GM18861 (cell line): ENCODE data around the gene SLC27A6.
"Not testable (repeated sequence)": the region's sequence is repeated elsewhere in the genome, so short reads cannot be mapped to it uniquely, and the experiment has no call there.

Experiments
- ATAC-seq: cut with Tn5 transposase; IDR thresholded peaks from one replicate; pipeline ENCODE4 v1.9.1; 2021; ENCODE audit not compliant: unreplicated experiment

Gene SLC27A6, protein sequence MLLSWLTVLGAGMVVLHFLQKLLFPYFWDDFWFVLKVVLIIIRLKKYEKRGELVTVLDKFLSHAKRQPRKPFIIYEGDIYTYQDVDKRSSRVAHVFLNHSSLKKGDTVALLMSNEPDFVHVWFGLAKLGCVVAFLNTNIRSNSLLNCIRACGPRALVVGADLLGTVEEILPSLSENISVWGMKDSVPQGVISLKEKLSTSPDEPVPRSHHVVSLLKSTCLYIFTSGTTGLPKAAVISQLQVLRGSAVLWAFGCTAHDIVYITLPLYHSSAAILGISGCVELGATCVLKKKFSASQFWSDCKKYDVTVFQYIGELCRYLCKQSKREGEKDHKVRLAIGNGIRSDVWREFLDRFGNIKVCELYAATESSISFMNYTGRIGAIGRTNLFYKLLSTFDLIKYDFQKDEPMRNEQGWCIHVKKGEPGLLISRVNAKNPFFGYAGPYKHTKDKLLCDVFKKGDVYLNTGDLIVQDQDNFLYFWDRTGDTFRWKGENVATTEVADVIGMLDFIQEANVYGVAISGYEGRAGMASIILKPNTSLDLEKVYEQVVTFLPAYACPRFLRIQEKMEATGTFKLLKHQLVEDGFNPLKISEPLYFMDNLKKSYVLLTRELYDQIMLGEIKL

DNA sequence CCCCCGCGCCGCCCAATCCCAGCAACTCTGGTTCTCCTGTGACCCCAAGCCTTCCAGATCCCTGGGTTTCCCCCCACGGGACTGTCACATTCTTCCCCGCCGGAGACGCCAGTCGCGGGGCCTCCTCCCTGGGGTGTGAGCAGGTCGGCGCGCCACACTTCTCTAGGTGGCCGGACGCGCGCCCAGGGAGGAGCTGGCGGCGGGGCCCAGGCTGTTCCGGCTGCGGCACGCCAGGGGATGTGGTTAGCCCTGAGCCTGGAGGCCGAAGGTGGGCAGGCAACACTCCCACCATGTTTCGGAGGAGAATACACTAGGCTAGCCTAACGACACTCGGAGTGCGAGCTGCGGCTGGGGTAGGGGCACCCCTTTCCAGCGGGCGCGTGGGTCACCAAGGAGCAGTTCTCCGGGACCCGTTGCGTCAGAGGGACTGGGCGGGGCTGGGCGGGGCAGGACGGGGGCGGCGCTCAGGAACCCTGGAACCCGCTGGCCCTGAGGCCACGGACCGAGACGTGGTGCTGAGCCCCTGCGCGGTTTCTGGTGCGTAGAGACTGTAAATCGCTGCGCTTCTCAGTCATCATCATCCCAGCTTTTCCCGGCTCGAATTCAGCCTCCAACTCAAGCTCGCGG lies at the start of gene SLC27A6:
SLC27A6 (plus strand) TSS at position 478 of the 627 bp plus-strand sequence. CDS start 650 bp downstream, outside the sequence.
- no peak for ATAC-seq

DNA sequence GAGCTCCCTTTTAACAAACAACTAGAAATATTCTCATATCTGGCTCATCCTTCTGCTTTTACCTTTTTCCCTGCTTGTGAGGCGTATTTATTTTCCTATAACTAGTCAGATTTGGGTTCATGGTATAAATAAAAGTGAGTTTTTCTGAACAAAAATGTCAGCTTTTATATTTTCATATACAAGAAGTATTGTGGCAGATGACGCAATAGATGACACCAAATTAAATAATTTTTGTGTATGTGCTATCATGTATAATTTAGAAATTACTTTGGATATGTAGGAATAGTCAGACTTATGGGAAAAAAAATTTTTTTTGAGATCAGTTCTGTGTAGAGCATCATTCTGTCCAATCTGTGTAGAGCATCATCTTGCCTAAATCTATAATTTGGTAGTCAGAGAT lies 45.7 kb upstream of the SLC27A6 start:
- no peak for ATAC-seq

DNA sequence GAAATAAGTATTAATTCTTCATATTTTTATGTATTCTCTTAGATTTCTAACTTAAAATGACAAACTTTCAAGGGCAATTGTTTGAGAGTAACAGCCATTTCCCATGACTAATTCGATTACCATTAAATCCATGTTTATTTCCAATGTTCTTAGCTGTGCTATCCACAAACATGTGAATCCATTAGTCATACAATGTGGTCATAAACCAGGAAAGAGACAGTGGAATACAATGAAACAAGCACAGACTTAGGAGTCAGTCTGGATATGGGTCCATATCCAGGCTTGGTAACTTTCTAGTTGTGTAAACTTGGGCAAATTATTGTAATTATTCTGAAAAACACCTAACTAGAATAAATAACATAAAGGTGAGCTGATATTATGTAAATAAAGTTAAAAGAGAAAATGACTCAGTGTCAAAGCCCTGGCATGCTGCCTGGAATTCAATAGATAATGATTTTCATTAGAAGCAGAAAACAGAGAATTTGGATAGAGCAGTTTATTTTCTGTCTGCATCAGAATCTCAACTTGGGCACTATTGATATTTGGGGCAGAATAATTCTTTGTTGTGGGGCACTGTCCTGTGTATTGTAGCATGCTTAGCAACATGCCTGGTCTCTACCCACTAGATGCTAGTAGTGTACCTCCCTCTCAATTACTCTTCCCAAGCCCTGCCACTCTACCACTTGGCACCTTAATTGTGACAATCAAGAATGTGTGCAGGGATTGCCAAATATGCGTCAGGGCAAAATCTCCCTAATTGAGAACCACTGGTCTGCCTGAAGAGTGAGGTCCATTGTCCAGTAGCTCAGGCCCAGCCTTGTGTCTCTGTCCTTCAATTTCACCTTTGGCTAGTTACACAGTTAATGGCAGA lies 44.7 kb upstream of the SLC27A6 start:
- no peak for ATAC-seq

DNA sequence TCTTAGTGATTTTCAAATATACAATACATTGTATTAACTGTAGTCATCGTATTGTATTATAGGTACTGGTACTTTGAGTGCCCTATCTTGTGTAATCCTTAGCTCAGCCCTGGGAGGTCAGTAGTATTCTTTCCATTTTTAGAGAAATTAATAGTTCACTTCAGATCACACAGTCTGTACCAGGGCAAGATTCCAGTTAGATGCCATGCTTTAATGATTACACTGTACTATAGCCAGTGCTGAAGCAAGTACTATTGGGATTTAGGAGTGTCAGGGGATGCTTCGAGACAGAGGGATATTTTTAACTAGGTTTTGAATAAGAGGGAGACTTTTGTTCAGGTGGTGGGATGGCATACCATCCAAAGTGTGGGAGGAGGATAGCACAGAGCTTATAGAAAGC lies 41.0 kb upstream of the SLC27A6 start:
- ATAC-seq, result no peak

DNA sequence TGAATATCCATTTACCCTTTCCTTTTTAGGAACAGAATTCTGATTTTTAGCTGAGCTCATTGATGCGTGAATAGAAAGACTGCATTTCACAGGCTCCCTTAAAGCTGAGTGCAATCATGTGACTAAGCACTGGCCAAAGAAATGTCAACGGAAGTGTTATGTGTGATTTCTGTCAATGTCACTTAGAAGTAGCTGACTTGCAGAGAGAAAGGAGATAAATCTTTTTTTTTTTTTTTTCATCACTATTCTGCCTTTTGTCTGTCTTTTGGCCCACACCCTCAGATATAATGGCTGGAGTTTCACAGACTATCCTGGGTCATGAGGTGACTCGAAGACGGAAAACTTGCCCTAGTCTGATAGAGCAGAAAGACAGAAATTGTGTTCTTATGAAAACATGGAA lies 39.3 kb upstream of the SLC27A6 start:
- no peak for ATAC-seq

DNA sequence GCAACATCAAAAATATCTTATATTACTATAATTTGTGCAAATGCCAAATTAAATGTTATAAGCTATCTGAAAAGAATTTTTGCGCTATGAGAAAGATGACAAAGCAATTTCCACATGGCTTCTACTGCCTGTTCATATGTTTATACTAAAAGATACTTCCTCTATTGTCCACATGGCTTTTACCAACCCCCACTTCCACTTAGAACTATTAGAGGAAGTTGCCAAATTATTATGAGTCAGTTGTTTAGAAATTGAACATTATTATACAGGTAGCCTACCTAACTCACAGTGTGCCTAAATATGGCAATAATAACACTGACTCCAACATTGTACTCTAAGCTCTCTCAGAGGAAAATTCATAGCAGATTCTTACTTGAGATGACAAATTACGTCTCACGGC lies 37.6 kb upstream of the SLC27A6 start:
- no peak for ATAC-seq

DNA sequence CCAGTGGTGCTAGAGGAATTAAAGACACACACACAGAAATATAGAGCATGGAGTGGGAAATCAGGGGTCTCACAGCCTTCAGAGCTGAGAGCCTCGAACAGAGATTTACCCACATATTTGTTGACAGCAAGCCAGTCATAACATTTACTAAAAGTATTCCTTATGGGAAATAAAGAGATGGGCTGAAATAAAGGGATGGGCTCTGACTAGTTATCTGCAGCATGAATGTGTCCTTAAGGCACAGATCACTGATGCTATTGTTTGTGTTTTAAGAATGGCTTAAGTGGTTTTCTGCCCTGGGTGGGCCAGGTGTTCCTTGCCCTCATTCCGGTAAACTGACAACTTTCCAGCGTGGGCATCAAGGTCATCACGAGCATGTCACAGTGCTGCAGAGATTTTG lies 33.1 kb upstream of the SLC27A6 start:
- not testable (repeated sequence) for ATAC-seq

DNA sequence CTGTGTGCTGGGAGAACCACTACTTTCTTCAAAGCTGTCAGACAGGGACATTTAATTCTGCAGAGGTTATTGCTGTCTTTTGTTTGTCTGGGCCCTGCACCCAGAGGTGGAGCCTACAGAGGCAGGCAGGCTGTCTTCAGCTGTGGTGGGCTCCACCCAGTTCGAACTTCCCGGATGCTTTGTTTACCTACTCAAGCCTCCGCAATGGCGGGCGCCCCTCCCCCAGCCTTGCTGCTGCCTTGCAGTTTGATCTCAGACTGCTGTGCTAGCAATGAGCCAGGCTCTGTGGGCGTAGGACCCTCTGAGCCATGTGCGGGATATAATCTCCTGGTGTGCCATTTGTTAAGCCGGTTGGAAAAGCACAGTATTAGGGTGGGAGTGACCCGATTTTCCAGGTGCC lies 22.2 kb upstream of the SLC27A6 start:
- not testable (repeated sequence) for ATAC-seq

DNA sequence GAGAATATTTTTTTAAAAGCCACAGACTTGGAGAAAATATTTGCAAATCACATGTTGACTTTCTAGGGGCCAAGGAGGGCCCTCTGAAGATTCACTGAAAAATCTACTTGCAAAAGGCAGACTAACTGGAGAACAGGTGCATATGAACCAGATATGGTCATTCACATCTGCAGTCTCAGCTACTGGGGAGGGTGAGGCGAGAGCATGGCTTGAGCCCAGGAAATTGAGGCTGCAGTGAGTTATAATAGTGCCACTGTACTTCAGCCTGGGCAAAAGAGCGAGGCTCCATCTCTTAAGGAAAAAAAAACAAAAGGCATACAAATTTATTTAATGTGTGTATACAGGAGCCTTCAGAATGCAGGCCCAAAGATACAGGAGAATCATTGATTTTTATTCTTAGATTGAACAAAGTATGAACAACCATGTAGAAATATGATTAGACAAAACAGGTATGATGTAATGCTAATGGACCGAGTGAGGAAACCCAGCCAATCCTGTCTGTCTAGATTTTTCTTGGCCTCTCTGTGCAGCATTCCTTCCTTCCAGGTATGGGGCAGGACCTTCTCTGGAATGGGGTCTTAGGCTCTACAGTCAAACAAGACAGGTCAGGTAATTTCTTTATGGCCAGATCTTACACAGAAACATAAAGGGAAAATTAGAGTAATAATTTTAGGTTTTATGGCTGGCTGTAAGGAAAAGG lies 15.3 kb upstream of the SLC27A6 start:
- ATAC-seq, result no peak

DNA sequence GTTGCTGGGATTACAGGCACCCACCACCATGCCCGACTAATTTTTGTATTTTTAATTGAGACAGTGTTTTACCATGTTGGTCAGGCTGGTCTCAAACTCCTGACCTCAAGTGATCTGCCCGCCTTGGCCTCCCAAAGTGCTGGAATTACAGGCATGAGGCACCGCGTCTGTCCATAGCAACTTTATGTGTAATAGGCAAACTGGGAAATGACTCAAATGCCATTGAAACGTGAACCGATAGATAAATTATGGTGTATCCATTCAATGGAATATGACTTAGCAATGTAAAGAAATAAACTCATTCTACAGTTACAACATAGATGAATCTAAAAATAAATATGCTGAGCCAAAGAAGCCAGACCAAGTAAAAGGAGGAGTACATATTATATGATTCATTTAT lies 14.0 kb upstream of the SLC27A6 start:
- not testable (repeated sequence) for ATAC-seq

DNA sequence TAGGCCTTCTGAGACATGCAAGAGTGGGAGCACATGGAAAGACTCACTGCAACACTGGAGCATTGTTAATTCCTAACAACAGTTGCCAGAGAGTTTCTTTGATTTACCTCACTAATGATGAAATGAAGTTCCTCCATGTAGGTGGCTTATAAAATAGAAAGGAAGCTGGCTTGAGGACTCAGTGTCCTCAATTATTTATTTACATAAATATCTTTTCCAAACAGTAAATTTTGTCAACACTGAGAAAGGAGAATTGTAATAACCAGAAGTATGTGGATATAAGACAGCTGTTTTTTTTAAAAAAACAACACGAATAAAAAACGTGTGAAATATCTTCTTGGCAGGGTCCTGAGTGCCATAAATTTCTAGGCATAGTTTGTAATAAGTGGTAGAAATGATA lies 9.1 kb upstream of the SLC27A6 start:
- ATAC-seq, result no peak

DNA sequence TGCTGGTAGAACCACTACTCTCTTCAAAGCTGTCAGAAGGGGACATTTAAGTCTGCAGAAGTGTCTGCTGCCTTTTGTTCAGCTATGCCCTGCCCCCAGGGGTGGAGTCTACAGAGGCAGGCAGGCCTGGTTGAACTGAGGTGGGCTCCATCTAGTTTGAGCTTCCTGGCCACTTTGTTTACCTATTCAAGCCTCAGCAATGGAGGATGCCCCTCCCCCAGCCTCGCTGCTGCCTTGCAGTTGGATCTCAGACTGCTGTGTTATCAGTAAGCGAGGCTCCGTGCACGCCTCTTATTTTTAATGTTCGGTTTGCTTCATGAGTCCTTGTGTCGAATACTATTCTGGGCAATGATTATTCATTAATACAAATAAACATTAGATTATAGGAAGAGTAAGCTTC lies 3.1 kb upstream of the SLC27A6 start:
- no peak for ATAC-seq

DNA sequence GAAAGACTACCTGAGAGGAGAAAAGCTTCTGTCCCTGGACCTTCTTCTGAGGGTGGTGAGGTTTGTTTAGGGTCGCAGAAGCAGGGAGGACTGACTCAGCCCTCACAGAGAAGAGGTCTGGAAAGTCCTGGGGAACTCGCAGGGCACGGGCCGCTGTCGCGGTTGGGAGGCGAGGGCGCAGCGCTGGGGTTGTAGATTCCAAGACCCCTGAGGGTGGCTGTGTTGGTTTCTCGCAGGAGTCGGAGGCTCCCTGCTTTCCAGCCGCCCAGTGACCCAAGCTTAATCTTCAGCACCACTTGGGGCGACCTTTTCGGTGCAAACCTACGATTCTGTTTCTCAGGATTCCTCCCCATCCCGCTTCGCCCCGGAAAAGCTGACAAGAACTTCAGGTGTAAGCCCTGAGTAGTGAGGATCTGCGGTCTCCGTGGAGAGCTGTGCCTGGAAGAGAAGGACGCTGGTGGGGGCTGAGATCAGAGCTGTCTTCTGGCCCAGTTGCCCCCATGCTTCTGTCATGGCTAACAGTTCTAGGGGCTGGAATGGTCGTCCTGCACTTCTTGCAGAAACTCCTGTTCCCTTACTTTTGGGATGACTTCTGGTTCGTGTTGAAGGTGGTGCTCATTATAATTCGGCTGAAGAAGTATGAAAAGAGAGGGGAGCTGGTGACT lies 482 bp downstream of the SLC27A6 start:
- no peak for ATAC-seq

DNA sequence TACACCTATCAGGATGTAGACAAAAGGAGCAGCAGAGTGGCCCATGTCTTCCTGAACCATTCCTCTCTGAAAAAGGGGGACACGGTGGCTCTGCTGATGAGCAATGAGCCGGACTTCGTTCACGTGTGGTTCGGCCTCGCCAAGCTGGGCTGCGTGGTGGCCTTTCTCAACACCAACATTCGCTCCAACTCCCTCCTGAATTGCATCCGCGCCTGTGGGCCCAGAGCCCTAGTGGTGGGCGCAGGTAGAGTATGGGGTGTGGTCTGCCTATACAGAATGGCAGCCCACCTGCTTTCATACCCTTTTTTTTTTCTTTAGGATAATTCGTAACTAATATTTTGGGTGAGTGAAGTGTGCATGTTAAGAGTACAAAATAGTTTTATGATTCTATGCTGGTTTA lies 1.1 kb downstream of the SLC27A6 start:
- ATAC-seq, result no peak

DNA sequence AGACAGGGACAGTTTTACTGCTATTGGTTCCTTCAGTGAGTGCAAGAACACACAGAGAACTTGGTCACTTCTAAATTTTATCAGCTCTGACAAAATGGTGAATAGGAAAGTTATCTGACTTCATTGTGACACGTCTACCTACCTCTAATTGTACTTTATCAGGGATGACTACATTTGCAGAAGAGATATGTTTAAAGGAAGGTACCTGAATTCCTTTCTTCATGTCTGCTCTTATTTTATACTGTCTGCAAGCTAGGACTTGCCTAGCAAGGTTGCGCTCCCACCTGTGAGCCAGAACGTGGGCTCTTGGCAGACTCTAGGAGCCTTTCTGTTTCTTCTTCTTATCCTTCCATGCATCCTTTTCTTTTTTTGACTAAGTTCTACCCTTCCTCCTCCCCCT lies 1.6 kb downstream of the SLC27A6 start:
- ATAC-seq, result no peak

DNA sequence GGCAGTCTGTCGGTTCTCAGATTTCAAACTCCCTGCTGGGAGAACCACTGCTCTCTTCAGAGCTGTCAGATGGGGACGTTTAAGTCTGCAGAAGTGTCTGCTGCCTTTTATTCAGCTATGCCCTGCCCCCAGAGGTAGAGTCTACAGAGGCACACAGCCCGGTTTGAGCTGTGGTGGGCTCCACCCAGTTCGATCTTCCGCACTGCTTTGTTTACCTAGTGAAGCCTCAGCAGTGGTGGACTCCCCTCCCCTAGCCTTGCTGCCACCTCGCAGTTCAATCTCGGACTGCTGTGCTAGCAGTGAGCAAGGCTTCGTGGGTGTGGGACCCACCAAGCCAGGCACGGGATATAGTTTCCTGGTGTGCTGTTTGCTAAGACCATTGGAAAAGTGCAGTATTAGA lies 8.0 kb downstream of the SLC27A6 start:
- no peak for ATAC-seq

DNA sequence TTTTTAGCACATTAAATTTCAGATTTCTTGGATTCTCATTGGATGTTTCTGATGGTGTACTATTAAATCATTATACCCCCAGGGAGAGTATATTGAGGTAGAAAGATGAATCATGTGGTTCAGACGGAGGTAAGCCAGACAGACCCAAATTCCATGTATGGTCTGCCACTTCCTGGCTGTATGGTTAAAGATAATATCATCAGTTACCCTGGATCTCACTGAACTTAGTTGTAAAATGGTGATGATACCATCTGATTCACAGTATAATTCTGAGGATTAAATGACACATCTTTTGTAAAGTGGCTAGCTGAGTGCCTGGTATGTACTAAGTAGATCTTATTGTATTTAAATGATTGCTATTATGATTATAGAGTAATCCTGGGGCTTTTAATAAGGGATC lies 9.3 kb downstream of the SLC27A6 start:
- ATAC-seq, result no peak

DNA sequence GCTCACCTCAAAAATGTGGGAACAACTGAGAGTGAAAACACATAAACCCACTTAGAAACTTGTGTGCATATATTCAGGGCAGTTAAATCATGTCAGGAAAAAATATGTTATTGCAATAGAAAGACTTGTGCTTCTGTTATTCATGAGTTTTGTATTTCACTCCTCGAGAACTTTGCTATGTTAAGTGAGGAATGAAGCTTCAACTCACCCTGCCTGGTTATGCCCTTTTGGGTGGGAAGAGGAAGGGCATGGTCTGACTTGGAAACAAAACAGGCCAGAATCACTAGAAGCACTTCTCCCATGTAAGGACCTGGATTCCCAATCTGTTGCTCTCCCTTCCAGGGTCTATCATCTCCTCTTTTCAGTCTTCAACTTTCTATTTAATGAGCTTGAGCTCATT lies 14.5 kb downstream of the SLC27A6 start:
- ATAC-seq, result no peak

DNA sequence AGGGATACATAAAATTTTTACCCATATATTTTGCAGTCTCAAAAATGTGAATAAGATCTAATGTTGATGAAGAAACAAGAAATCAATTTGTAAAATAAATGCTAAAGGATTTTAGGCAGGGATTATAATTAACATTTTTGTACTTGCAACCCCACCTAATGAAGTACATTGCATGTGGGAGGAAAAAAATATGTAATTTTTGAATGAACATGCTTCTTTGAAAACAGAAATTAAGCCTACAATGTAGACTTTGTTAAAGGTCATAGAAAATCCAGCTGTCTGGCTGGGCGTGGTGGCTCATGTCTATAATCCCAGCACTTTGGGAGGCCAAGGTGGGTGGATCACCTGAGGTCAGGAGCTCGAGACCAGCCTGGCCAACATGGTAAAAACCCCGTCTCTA lies 15.6 kb downstream of the SLC27A6 start:
- no peak for ATAC-seq

DNA sequence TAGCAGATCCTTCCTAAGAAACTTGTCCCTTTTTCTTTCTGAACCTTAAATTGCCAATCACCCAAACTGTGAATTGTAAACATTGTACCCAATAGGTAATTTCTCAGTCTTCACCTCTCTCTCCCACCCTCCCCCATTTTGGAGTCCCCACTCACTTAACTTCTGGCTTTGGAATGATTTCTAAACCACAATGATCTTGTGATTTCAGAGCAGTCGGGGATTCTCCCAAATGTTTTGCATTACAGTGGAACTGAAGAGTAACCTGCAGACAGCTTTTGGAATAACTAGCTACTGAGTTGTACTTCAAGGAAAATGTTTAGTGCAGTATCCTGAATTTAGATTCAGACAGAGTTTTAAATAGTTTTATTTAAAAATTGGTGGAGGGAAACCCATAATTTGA lies 19.2 kb downstream of the SLC27A6 start:
- ATAC-seq, result no peak
